Measurements from ENCODE around the gene GALNTL6.

DNA sequence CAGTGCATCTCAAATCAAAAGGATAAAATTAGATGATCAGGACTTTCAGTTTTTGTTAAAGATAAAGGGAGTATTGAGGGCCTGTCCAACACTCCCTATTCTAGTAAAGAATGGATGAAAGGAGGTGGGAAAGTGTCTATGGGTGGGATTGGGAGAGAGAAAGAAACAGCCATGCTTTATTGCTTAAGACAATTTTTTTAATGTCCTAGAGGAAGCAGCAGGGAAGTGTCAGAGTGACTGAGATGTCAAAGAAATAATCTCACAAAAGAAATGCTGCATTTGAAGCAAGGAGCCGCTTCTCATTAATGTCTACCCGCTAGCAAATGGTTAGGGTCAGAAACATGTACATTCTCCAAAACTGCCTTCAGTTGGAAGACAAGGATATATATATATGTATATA, 1238.0 kb downstream of the GALNTL6 start:
- TF ChIP-seq POLR2A (IDR thresholded peaks at IDR 0.05): no peak
- TF ChIP-seq, protein P1, sequence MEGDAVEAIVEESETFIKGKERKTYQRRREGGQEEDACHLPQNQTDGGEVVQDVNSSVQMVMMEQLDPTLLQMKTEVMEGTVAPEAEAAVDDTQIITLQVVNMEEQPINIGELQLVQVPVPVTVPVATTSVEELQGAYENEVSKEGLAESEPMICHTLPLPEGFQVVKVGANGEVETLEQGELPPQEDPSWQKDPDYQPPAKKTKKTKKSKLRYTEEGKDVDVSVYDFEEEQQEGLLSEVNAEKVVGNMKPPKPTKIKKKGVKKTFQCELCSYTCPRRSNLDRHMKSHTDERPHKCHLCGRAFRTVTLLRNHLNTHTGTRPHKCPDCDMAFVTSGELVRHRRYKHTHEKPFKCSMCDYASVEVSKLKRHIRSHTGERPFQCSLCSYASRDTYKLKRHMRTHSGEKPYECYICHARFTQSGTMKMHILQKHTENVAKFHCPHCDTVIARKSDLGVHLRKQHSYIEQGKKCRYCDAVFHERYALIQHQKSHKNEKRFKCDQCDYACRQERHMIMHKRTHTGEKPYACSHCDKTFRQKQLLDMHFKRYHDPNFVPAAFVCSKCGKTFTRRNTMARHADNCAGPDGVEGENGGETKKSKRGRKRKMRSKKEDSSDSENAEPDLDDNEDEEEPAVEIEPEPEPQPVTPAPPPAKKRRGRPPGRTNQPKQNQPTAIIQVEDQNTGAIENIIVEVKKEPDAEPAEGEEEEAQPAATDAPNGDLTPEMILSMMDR (IDR thresholded peaks at IDR 0.05): no peak

All from lower leg skin (tissue), 3 donors.